DOHH2 (cell line): ENCODE results near the gene ARIH1.
"Not testable (repeated sequence)": the region's sequence is repeated elsewhere in the genome, so short reads cannot be mapped to it uniquely, and the experiment has no call there.

Experiments used
- CTCF ChIP-seq: fragments of 200-600 bp; sonication (generic); IDR thresholded peaks from one replicate; pipeline ENCODE4 v1.5.1; 2014; ENCODE audit warnings: antibody characterized with exemption, mild to moderate bottlenecking, low read depth, low read length; ENCODE audit not compliant: poor library complexity, severe bottlenecking
- EZH2phosphoT487 ChIP-seq: fragments of 200-600 bp; sonication (generic); IDR thresholded peaks from 2 replicates; pipeline ENCODE4 v1.6.1; 2017; ENCODE audit warnings: borderline replicate concordance, mild to moderate bottlenecking, antibody characterized with exemption, low read length, moderate library complexity, mixed read lengths

DNA sequence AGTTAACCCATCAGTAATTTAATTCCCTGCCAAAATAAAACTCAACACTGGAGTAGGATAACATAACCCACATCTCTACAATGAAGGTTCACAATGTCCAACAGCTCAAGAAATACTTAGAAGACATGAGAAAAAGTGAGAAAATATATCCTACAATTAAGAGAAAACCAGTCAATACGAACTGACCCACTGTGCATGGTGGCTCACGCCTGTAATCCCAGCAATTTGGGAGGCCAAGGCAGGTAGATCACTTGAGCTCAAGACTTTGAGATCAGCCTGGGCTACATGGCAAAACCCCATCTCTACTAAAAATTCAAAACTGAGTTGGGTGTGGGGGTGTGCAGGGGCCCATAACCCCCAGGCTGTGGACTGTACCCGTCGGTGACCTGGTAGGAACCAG lies 149.7 kb downstream of the ARIH1 start:
- TF ChIP-seq EZH2phosphoT487, CTCF: not testable (repeated sequence)
